ENCODE measurements around the gene USP17L15.
"Not testable (repeated sequence)": the region's sequence is repeated elsewhere in the genome, so short reads cannot be mapped to it uniquely, and the experiment has no call there.

USP17L15 gene

GRCh38 chr4:9234085-9234484 is at the start of gene USP17L15:
Gene USP17L15, plus strand, starts transcription at chr4:9234385. Its CDS starts 0 bp downstream, at chr4:9234385.
- not testable (repeated sequence) for H3K9me3 Mint-ChIP-seq; H3K27me3 Mint-ChIP-seq (ENCODE audit: low read depth); H3K4me3 Mint-ChIP-seq; H3K27ac Mint-ChIP-seq; H3K4me1 Mint-ChIP-seq (ENCODE audit: low read depth); DNase-seq (ENCODE audit: low spot score); H3K36me3 Mint-ChIP-seq (ENCODE audit: low read depth)

GRCh38 chr4:9210357-9210756 is 23.8 kb upstream of the USP17L15 start, which contains the start of gene USP17L10:
Gene USP17L10, plus strand, starts transcription at chr4:9210657. Its CDS starts 0 bp downstream, at chr4:9210657.
- not testable (repeated sequence) for H3K4me3 Mint-ChIP-seq; H3K9me3 Mint-ChIP-seq; H3K27ac Mint-ChIP-seq; DNase-seq (ENCODE audit: low spot score); H3K27me3 Mint-ChIP-seq (ENCODE audit: low read depth); H3K4me1 Mint-ChIP-seq (ENCODE audit: low read depth); H3K36me3 Mint-ChIP-seq (ENCODE audit: low read depth)

- H3K27ac Mint-ChIP-seq; H3K9me3 Mint-ChIP-seq; H3K4me3 Mint-ChIP-seq; DNase-seq (ENCODE audit: low spot score); H3K27me3 Mint-ChIP-seq (ENCODE audit: low read depth); H3K36me3 Mint-ChIP-seq (ENCODE audit: low read depth); H3K4me1 Mint-ChIP-seq (ENCODE audit: low read depth): not testable (repeated sequence)
Observed at GRCh38 chr4:9214701-9215100, 19.5 kb upstream of the USP17L15 start.

GRCh38 chr4:9215105-9215504 is 19.1 kb upstream of the USP17L15 start, which contains the start of gene USP17L11:
Gene USP17L11, plus strand, starts transcription at chr4:9215405. Its CDS starts 0 bp downstream, at chr4:9215405.
- H3K27me3 Mint-ChIP-seq (ENCODE audit: low read depth); H3K4me1 Mint-ChIP-seq (ENCODE audit: low read depth); H3K9me3 Mint-ChIP-seq; H3K36me3 Mint-ChIP-seq (ENCODE audit: low read depth); DNase-seq (ENCODE audit: low spot score); H3K27ac Mint-ChIP-seq; H3K4me3 Mint-ChIP-seq: not testable (repeated sequence)

GRCh38 chr4:9219852-9220251 is 14.3 kb upstream of the USP17L15 start, which contains the start of gene USP17L12:
Gene USP17L12, plus strand, starts transcription at chr4:9220152. Its CDS starts 0 bp downstream, at chr4:9220152.
- H3K36me3 Mint-ChIP-seq (ENCODE audit: low read depth); H3K9me3 Mint-ChIP-seq; H3K4me1 Mint-ChIP-seq (ENCODE audit: low read depth); H3K4me3 Mint-ChIP-seq; H3K27ac Mint-ChIP-seq; DNase-seq (ENCODE audit: low spot score); H3K27me3 Mint-ChIP-seq (ENCODE audit: low read depth): not testable (repeated sequence)

- not testable (repeated sequence) for H3K4me1 Mint-ChIP-seq (ENCODE audit: low read depth); H3K36me3 Mint-ChIP-seq (ENCODE audit: low read depth); H3K27ac Mint-ChIP-seq; H3K27me3 Mint-ChIP-seq (ENCODE audit: low read depth); H3K4me3 Mint-ChIP-seq; H3K9me3 Mint-ChIP-seq; DNase-seq (ENCODE audit: low spot score)
Observed at GRCh38 chr4:9224596-9224995, 9.6 kb upstream of the USP17L15 start, which contains the start of gene USP17L13. Gene USP17L13, plus strand, starts transcription at chr4:9224896. Its CDS starts 0 bp downstream, at chr4:9224896.

- DNase-seq (ENCODE audit: low spot score): peak; percentile 3
- H3K4me3 Mint-ChIP-seq; H3K27ac Mint-ChIP-seq; H3K4me1 Mint-ChIP-seq (ENCODE audit: low read depth); H3K36me3 Mint-ChIP-seq (ENCODE audit: low read depth); H3K27me3 Mint-ChIP-seq (ENCODE audit: low read depth); H3K9me3 Mint-ChIP-seq: not testable (repeated sequence)
Observed at GRCh38 chr4:9230249-9230648, 3.9 kb upstream of the USP17L15 start.

- H3K27me3 Mint-ChIP-seq (ENCODE audit: low read depth); H3K4me3 Mint-ChIP-seq; H3K9me3 Mint-ChIP-seq; H3K4me1 Mint-ChIP-seq (ENCODE audit: low read depth); DNase-seq (ENCODE audit: low spot score); H3K36me3 Mint-ChIP-seq (ENCODE audit: low read depth); H3K27ac Mint-ChIP-seq: not testable (repeated sequence)
Observed at GRCh38 chr4:9238461-9238860, 4.3 kb downstream of the USP17L15 start.

GRCh38 chr4:9243579-9243978 is 9.4 kb downstream of the USP17L15 start, which contains the start of gene USP17L17:
Gene USP17L17, plus strand, starts transcription at chr4:9243879. Its CDS starts 0 bp downstream, at chr4:9243879.
- not testable (repeated sequence) for H3K4me1 Mint-ChIP-seq (ENCODE audit: low read depth); H3K9me3 Mint-ChIP-seq; H3K27me3 Mint-ChIP-seq (ENCODE audit: low read depth); H3K27ac Mint-ChIP-seq; H3K4me3 Mint-ChIP-seq; H3K36me3 Mint-ChIP-seq (ENCODE audit: low read depth); DNase-seq (ENCODE audit: low spot score)

GRCh38 chr4:9247953-9248680 is 13.9 kb downstream of the USP17L15 start, which contains the start of gene USP17L18:
Gene USP17L18, plus strand, starts transcription at chr4:9248630. Its CDS starts 0 bp downstream, at chr4:9248630.
- not testable (repeated sequence) for H3K4me1 Mint-ChIP-seq (ENCODE audit: low read depth); H3K27me3 Mint-ChIP-seq (ENCODE audit: low read depth); H3K36me3 Mint-ChIP-seq (ENCODE audit: low read depth); DNase-seq (ENCODE audit: low spot score); H3K27ac Mint-ChIP-seq; H3K9me3 Mint-ChIP-seq; H3K4me3 Mint-ChIP-seq

- H3K4me1 Mint-ChIP-seq (ENCODE audit: low read depth); H3K27ac Mint-ChIP-seq; H3K9me3 Mint-ChIP-seq; DNase-seq (ENCODE audit: low spot score); H3K36me3 Mint-ChIP-seq (ENCODE audit: low read depth); H3K4me3 Mint-ChIP-seq; H3K27me3 Mint-ChIP-seq (ENCODE audit: low read depth): not testable (repeated sequence)
Observed at GRCh38 chr4:9253078-9253477, 18.9 kb downstream of the USP17L15 start, which contains the start of gene USP17L19. Gene USP17L19, plus strand, starts transcription at chr4:9253378. Its CDS starts 0 bp downstream, at chr4:9253378.

GRCh38 chr4:9257824-9258223 is 23.6 kb downstream of the USP17L15 start, which contains the start of gene USP17L20:
Gene USP17L20, plus strand, starts transcription at chr4:9258124. Its CDS starts 0 bp downstream, at chr4:9258124.
- not testable (repeated sequence) for H3K36me3 Mint-ChIP-seq (ENCODE audit: low read depth); H3K27me3 Mint-ChIP-seq (ENCODE audit: low read depth); H3K27ac Mint-ChIP-seq; H3K4me3 Mint-ChIP-seq; H3K4me1 Mint-ChIP-seq (ENCODE audit: low read depth); DNase-seq (ENCODE audit: low spot score); H3K9me3 Mint-ChIP-seq

- H3K4me1 Mint-ChIP-seq (ENCODE audit: low read depth); H3K27me3 Mint-ChIP-seq (ENCODE audit: low read depth); H3K36me3 Mint-ChIP-seq (ENCODE audit: low read depth); DNase-seq (ENCODE audit: low spot score); H3K9me3 Mint-ChIP-seq; H3K27ac Mint-ChIP-seq; H3K4me3 Mint-ChIP-seq: not testable (repeated sequence)
Observed at GRCh38 chr4:9262572-9262971, 28.4 kb downstream of the USP17L15 start, which contains the start of gene USP17L21. Gene USP17L21, plus strand, starts transcription at chr4:9262872. Its CDS starts 0 bp downstream, at chr4:9262872.

- not testable (repeated sequence) for H3K27ac Mint-ChIP-seq; H3K27me3 Mint-ChIP-seq (ENCODE audit: low read depth); H3K4me1 Mint-ChIP-seq (ENCODE audit: low read depth); H3K9me3 Mint-ChIP-seq; H3K36me3 Mint-ChIP-seq (ENCODE audit: low read depth); H3K4me3 Mint-ChIP-seq; DNase-seq (ENCODE audit: low spot score)
Observed at GRCh38 chr4:9267319-9267718, 33.1 kb downstream of the USP17L15 start, which contains the start of gene USP17L22. Gene USP17L22, plus strand, starts transcription at chr4:9267619. Its CDS starts 0 bp downstream, at chr4:9267619.
